ENCODE data around the gene MPRIP.

DNA sequence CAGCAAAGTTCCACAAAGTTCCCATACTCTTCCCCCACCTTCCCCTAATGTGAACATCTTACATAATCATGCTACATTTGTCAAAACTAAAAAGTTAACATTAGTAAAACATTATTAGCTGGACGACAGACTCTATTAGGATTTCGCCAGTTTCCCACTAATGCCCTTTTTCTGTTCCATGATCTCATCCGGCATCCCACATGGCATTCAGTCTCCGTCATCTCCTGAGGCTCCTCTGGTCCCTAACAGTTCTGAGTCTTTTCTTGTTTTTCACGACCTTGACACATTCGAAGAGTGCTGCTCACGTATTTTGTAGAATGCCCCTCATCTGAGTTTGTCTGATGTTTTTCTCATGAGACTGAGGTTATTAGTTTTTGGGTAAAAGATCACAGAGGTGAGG, 8.8 kb upstream of the MPRIP start:
- TF ChIP-seq EZH2 (conservative IDR thresholded peaks at IDR 0.05; ENCODE audit: low read depth, low read length) (no peak), ZNF235 (CRISPR knock-in tag; IDR thresholded peaks at IDR 0.05; ENCODE audit: borderline replicate concordance) (no peak), PCBP2 (optimal IDR thresholded peaks at IDR 0.05; ENCODE audit: low read depth, low read length, poor library complexity, severe bottlenecking) (no peak), JUNB (CRISPR knock-in tag; IDR thresholded peaks at IDR 0.05; ENCODE audit: borderline replicate concordance) (no peak), NR2F6 (IDR thresholded peaks at IDR 0.05) (no peak), NR2F6 (CRISPR knock-in tag; IDR thresholded peaks at IDR 0.05) (no peak), ZNF558 (CRISPR knock-in tag; IDR thresholded peaks at IDR 0.05; ENCODE audit: borderline replicate concordance) (no peak), ZFX (CRISPR knock-in tag; IDR thresholded peaks at IDR 0.05; ENCODE audit: low read depth) (no peak)
- TF ChIP-seq, protein P1, sequence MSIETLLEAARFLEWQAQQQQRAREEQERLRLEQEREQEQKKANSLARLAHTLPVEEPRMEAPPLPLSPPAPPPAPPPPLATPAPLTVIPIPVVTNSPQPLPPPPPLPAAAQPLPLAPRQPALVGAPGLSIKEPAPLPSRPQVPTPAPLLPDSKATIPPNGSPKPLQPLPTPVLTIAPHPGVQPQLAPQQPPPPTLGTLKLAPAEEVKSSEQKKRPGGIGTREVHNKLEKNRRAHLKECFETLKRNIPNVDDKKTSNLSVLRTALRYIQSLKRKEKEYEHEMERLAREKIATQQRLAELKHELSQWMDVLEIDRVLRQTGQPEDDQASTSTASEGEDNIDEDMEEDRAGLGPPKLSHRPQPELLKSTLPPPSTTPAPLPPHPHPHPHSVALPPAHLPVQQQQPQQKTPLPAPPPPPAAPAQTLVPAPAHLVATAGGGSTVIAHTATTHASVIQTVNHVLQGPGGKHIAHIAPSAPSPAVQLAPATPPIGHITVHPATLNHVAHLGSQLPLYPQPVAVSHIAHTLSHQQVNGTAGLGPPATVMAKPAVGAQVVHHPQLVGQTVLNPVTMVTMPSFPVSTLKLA (IDR thresholded peaks at IDR 0.05) = no peak
- TF ChIP-seq, protein P2, sequence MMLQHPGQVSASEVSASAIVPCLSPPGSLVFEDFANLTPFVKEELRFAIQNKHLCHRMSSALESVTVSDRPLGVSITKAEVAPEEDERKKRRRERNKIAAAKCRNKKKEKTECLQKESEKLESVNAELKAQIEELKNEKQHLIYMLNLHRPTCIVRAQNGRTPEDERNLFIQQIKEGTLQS (CRISPR knock-in tag; IDR thresholded peaks at IDR 0.05) = no peak
- TF ChIP-seq, protein P3, sequence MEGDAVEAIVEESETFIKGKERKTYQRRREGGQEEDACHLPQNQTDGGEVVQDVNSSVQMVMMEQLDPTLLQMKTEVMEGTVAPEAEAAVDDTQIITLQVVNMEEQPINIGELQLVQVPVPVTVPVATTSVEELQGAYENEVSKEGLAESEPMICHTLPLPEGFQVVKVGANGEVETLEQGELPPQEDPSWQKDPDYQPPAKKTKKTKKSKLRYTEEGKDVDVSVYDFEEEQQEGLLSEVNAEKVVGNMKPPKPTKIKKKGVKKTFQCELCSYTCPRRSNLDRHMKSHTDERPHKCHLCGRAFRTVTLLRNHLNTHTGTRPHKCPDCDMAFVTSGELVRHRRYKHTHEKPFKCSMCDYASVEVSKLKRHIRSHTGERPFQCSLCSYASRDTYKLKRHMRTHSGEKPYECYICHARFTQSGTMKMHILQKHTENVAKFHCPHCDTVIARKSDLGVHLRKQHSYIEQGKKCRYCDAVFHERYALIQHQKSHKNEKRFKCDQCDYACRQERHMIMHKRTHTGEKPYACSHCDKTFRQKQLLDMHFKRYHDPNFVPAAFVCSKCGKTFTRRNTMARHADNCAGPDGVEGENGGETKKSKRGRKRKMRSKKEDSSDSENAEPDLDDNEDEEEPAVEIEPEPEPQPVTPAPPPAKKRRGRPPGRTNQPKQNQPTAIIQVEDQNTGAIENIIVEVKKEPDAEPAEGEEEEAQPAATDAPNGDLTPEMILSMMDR (CRISPR knock-in tag; IDR thresholded peaks at IDR 0.05) = no peak
- TF ChIP-seq, protein P4, sequence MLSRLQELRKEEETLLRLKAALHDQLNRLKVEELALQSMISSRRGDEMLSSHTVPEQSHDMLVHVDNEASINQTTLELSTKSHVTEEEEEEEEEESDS (CRISPR knock-in tag; IDR thresholded peaks at IDR 0.05; ENCODE audit: borderline replicate concordance) = no peak
